Ishikawa (cell line): ENCODE results near the gene RNF31.

Experiments
- CEBPB ChIP-seq: IDR thresholded peaks from 2 replicates; pipeline ENCODE4 v1.6.1; 2012
- CREB1 ChIP-seq: IDR thresholded peaks from 2 replicates; pipeline ENCODE4 v1.6.1; 2012; ENCODE audit warnings: low read depth
- EGR1 ChIP-seq: IDR thresholded peaks from 2 replicates; pipeline ENCODE4 v1.6.1; 2012
- EP300 ChIP-seq: IDR thresholded peaks from 2 replicates; pipeline ENCODE4 v1.6.1; 2012; ENCODE audit warnings: borderline replicate concordance
- FOXM1 ChIP-seq: IDR thresholded peaks from 2 replicates; pipeline ENCODE4 v1.6.1; 2012; ENCODE audit warnings: low read depth, borderline replicate concordance
- MAX ChIP-seq: IDR thresholded peaks from 2 replicates; pipeline ENCODE4 v1.6.1; 2012
- NFIC ChIP-seq: IDR thresholded peaks from 2 replicates; pipeline ENCODE4 v1.6.1; 2012
- RAD21 ChIP-seq: IDR thresholded peaks from 2 replicates; pipeline ENCODE4 v1.6.1; 2012; ENCODE audit warnings: low read depth
- REST ChIP-seq: IDR thresholded peaks from 2 replicates; pipeline ENCODE4 v1.6.1; 2012; ENCODE audit warnings: low read depth, mild to moderate bottlenecking
- TAF1 ChIP-seq: IDR thresholded peaks from 2 replicates; pipeline ENCODE4 v1.6.1; 2012; ENCODE audit warnings: low read depth, mild to moderate bottlenecking
- TCF12 ChIP-seq: IDR thresholded peaks from 2 replicates; pipeline ENCODE4 v1.6.1; 2012; ENCODE audit warnings: low read depth
- TEAD4 ChIP-seq: IDR thresholded peaks from 2 replicates; pipeline ENCODE4 v1.6.1; 2012
- USF1 ChIP-seq: IDR thresholded peaks from 2 replicates; pipeline ENCODE4 v1.6.1; 2012
- YY1 ChIP-seq: IDR thresholded peaks from 2 replicates; pipeline ENCODE4 v1.6.1; 2012; ENCODE audit warnings: low read depth
- ZBTB7A ChIP-seq: IDR thresholded peaks from 2 replicates; pipeline ENCODE4 v1.6.1; 2012; ENCODE audit warnings: low read depth

The RNF31 gene

GRCh38 chr14:24121210-24121609 is 26.1 kb upstream of the RNF31 start:
- TF ChIP-seq TEAD4 = no peak
- TF ChIP-seq REST = no peak
- TF ChIP-seq MAX = no peak
- TF ChIP-seq USF1 = no peak
- no peak for TF ChIP-seq NFIC
- TF ChIP-seq EGR1 = no peak
- TF ChIP-seq EP300 = no peak
- no peak for TF ChIP-seq ZBTB7A
- no peak for TF ChIP-seq CEBPB

GRCh38 chr14:24122416-24122815 is 24.9 kb upstream of the RNF31 start:
- TF ChIP-seq TCF12 (no peak), CEBPB (no peak), TAF1 (no peak), REST (no peak), ZBTB7A (no peak), MAX (no peak), USF1 (no peak), RAD21 (no peak), TEAD4 (no peak), EGR1 (no peak), CREB1 (no peak), EP300 (no peak), YY1 (no peak), FOXM1 (no peak), NFIC (no peak)

GRCh38 chr14:24122898-24123297 is 24.4 kb upstream of the RNF31 start:
- TF ChIP-seq EP300 = no peak

- no peak for TF ChIP-seq CREB1
- no peak for TF ChIP-seq MAX
- TF ChIP-seq EGR1 = no peak
- no peak for TF ChIP-seq ZBTB7A
- TF ChIP-seq REST = no peak
- TF ChIP-seq YY1 = no peak
- TF ChIP-seq TEAD4 = no peak
- no peak for TF ChIP-seq NFIC
- TF ChIP-seq USF1 = no peak
- TF ChIP-seq TCF12 = no peak
These were observed 23.6 kb upstream of the RNF31 start for GRCh38 chr14:24123424-24124417.
